CD4-positive, alpha-beta T cell treated with Interleukin-2 at 100 ng/mL for 4 hours (primary cell): Measurements from ENCODE around the gene ZNF507.

Source experiments
- DNase-seq: peaks from one replicate; pipeline ENCODE4 v3.0.0-alpha.2; 2020; ENCODE audit warnings: low spot score

The ZNF507 gene

DNA sequence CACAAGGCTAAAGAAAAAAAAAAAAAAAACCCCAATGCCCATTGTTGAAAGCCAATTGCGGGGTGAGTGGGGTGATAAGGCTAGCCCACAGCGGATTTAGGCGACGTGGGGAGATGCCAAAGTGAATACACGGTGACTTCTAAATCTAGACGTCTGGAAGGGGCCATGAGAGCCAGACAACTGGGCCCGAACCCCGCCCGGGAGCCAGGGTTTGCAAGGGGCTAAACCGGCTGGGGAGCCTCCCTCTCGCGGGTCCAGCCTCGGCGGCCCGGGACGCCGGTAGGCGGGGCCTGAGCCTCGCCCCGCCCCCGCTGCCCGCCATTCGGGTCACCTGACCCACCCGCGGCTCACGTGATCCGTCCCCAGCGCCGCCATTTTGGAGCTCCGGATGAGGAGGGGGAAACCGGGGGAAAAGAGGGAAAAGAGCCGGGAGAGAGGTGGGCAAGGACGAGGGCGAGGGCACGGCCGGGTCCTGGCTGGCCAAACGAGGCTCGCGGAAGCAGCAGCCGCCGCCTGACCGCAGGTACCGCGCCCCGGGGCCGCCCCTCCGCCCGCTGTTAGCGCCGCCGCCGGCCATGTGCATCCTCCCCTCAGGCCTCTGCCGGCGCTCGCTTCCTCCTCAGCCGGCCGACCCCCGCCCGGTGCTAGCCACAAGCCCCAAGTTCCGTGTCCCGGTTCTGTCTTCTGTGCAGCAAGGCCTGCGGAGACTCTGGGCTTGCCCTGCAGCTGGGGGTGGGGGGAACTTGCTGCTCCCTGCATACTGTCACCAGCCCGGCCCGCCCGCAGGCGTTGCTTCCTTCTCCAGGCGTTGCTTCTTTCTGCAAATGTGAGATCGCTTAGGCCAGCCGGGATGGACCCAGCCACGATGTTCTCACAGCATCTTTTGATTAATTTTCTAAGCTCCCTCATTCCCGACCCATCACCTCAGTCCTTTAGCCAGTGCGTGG lies at the start of gene ZNF507:
ZNF507 (plus strand) TSS at position 350 of the 947 bp plus-strand sequence. CDS start 7,221 bp downstream, outside the sequence.
- peak; percentile 75 for DNase-seq

DNA sequence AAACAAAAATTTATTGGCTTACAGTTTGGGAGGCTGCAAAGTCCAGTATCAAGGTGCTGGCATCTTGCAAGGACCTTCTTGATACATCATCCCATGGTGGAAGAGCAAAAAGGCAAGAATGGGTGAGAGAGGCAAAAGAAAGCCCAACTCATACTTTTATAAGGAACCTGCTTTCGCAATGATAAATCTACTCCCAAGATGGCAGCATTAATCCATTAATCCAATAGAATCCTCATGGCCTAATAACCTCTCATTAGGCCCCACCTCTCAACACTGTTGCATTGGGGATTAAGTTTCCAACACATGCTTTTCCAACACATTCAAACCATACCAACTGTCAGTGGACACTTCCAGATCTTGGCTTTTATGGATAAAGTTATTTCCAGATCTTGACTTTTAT lies 48.7 kb upstream of the ZNF507 start:
- no peak for DNase-seq

DNA sequence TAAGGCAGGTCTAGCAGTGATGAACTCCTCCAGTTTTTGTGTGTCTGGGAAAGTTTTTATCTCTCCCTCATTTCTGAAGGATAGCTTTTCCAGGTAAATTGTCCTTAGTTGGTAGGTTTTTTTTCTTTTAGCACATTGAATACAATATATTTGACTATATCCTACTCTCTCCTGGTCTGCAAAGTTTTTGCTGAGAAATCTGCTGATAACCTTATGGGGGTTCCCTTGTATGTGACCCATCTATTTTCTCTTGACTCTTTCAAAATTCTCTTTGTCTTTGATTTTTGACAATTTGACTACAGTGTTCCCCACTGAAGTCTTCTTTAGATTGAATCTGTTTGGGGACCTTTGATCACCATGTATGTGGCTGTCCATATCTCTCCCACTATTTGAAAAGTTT lies 42.6 kb upstream of the ZNF507 start:
- DNase-seq, result no peak

DNA sequence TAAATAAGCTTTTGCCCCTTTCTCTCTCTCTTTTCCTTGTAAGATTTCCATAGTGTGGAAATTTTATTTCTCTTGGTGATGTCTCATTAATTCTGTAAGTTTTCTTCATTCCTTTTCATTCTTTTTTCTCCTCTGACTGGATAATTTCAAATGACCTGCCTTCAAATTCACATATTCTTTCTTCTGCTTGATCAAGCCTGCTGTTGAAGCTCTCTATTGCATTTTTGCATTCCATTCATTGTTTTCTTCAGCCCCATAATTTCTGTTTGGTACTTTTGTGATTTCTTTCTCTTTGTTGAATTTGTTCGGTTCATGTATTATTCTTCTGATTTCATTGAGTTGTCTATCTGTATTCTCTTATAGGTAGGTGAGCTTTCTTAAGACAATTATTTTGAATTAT lies 42.2 kb upstream of the ZNF507 start:
- no peak for DNase-seq

DNA sequence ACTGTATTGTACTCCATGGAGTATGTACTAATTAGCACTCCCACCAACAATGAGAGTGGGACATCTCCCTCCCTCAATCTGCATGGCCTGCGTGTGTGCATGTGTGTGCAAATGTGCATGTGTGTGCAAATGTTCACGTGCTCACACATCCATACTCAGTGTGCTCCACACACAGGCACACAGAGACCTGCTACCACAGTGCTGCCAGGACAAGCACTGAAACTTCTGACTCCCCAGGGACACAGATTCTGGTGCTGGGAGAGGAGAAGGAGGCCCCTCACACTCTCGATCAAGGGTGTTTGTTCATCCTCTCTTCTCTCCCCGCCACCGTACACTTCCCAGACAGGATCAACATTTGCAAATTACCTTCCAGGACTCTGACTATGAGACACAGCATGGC lies 37.8 kb upstream of the ZNF507 start:
- DNase-seq, result no peak

DNA sequence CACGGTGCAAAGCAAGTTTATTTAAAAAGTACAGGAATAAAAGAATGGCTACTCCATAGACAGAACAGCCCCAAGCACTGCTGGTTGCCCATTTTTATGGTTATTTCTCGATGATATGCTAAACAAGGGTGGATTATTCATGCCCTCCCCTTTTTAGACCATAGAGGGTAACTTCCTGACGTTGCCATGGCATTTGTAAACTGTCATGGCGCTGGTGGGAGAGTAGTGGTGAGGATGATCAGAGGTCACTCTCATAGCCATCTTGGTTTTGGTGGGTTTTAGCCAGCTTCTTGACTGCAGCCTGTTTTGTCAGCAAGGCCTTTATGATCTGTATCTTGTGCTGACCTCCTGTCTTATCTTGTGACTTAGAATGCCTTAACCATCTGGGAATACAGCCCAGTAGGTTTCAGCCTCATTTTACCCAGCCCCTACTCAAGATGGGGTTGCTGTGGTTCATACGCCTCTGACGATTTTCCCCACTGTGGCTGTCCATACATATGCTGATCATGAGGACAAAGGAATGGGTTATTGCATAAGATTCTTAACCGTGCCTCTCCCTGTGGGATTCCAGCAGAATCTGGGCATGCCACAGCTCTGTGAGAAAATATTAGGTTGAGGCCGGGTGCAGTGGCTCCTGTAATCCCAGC lies 36.9 kb upstream of the ZNF507 start:
- DNase-seq, result no peak

DNA sequence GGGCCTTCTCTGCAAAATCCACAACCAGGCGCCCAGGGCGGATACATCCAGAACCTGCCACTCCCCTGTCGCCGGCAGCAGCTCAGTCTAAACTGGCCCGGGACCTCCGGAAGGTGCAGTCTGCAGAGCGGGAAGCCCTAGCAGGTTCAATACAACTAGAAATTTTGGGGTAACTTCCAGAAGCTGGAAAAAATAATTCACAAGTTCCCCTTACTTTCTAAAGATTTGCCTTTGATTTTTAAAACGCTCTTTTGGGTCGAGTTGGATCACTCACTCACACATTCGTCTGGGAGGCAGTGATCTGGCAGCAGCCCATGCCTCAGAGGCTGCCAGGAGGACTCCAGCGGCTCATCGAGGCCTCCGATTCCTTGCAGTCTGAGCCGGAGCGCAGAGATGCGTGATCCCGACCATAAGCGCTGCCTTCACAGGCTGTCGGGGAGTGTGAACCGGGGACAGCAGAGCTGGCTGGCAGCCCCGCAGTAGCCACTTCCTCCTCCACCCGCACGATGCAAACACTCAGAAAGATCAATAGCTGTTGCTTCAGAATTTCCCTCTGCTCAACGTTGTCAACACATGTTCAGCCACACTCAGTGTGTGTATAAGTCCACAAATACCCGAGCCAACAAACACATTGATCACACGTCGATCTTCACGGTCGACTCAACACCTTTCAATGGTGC lies 35.6 kb upstream of the ZNF507 start:
- DNase-seq, result no peak

DNA sequence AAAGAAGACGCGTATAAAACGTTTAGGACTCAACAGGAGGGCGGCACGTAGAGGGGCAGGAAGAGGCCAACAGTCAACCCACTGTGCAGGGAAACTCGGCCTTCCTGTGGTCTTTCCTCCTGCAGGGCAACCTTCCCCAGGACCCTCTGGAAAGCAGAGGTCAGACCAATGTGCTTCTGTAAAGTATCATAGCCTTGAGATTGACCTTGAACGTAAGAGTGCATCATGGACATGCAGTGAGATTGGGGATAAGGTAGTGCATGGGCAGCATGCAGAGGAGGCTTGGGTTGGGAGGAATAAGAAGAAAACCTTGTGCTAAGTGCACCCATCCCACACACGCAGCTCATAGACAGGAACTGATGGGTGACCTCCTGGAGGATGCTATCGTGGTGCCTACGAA lies 34.0 kb upstream of the ZNF507 start:
- no peak for DNase-seq

DNA sequence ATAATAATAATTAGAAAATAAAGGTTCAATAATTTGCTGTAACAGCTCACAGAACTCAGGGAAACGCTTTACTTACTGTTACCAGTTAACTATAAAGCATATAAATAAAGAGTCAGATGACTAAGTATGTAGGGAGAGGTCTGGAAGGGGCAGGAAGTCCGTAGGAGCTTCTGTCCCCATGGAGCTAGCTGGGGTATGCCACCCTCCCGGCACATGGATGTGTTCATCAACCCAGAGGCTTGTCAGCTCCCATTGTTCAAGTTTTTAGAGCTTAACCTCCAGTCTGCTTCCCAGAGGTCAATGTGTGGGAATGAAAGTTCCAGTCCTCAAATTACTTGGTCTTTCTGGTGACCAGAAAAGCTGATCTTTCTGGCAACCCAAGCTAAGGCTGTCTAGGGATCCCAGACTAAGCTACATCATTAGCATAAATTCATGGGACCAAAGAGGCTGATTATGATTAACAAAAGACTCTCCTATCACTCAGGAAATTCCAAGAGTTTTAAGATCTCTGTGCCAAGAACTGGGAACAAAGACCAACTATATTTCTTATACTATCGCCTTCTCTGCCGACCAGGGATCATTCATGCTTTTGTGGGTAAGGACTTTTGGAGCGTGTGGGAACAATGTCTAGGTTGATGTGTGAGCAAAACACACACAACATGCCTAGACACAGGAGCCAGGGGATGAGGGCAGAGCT lies 31.7 kb upstream of the ZNF507 start:
- no peak for DNase-seq

DNA sequence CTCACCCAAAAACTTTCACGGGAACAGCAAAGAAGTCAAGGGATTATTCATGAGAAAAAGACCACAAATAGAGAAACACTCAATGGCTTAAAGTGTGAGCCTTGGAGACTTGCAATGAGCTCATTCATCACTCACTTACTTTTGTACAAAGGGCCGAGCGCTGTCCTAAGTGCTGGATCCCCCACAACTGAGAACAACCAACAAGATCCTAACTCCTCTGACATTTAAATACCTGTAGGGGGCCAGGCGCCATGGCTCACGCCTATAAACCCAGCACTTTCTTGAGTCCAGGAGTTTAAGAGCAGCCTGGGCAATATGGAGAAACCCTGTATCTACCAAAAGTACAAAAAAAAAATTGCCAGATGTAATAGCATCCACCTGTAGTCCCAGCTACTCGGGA lies 29.4 kb upstream of the ZNF507 start:
- no peak for DNase-seq

DNA sequence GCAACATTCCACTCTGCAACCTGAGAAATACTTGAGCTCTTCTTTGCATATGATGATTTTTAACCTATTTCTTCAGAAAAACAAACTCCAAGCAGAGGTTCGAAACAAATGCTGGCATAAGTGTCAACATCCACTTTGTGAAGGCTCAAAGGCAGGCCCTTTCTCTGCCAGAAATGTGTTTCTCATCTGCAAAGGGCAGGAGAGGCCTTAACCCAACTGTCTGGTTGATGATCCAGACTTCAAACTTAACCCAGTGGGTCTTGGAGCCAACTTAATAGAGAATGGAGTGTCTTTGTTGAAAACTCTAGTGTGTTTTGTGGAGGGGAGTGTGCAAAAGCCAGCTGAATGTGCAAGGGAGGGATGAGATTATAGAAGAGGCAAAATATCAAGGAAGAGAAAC lies 28.3 kb upstream of the ZNF507 start:
- DNase-seq, result no peak

DNA sequence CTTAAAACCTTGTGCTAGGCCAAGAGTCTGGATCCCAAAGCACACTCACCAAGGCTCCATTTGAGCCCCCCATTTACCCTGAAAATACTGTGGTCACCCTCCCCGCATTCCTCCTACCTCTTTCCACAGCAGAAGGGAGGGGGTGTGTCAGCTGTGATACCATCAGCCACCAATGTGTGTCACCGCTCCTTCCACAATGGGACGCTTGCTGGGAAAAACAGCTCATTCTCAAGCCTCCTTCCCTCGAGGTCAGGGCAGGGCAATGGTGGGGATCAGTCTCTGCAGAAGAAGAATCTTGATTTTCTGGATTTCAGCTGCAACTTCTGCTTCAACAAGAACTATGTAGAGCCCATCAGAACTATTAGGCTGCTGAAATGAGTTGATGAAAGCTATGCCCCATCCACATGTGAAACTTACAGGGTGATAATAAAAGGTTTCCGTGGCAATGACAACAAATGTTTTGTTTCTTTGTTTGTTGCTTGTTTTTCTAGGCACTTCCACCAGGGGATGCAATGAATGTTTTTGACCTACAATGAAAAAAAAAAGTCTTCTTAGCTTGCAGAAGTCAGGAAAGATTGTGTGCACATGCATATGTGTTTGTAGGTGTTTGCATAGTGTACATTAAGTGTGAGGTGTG lies 26.4 kb upstream of the ZNF507 start:
- no peak for DNase-seq

DNA sequence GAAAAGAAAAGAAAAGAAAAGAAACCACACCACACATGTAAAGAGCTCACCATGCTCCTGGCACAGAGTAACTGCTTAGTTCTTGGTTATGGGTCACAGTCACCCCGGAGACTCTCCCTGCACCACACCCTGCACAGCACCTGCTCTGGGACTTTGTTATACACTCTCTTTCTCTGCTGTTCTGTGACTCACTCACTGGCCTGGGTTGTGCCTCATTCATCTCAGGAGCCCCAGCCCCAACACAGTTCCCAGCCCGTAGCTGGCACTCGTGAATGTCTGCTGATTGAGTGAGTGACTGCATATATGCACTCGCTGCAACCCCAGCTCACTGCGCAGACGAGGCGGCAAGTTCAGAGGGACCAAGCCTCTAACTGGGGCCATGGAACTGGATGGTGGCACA lies 22.9 kb upstream of the ZNF507 start:
- DNase-seq, result no peak

DNA sequence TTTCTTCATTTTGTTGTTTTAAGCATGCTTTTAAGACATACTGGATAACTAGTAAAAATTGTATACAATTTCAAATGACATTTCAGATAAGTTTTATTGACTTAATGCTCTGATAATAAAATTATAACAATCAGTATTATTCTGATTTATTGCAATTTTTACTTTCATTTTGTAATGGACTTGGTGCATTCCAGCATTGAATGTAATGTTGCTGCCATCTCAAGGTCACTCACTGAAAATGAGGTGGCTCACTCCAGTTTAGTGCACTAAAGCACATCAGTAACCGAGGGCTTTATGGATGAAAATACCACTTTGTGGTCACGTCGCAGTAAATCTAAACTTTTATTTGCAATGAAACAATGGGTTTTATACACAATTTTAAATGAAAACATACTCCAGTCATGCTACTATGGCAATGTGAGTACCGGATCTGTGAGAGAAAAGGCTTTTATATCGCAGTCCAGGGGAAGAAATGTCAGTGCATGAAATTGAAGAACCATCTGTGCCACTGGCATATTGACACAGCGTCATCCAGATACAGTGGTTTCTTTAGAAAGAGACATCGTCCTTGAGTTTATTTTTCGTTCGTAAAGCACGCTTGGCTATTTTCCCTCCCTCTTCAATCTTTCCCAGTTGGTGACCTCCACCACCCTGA lies 20.7 kb upstream of the ZNF507 start:
- no peak for DNase-seq

DNA sequence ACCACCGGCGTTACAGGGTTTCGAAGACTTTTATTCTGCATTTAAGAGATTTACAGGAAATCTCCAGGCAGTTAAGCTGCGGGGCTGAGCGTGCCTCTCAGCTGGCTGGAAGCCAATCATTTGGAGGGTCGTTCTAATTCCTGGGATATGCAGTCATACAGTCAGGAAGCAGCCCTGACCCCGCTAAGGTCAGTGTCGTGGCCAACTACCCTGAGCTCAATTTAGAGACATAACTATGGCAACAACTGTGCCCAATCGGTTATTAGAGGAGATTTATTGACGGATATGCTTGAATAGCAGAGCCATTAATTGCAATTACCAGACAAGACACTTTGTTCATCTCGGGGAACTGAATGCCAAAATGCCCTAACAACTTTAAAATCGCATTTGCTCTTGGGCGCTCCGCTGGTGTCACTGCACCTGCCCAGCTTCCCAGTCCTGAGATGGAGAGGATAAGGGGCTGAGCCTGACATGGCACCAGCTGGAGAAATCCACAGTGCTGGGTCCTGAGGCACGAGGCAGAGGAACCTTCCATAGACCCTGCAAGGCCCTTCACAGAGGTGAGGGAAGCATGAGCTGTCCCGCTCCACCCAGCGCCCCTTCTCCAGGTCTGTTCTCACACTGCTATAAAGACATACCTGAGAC lies 15.1 kb upstream of the ZNF507 start:
- no peak for DNase-seq

DNA sequence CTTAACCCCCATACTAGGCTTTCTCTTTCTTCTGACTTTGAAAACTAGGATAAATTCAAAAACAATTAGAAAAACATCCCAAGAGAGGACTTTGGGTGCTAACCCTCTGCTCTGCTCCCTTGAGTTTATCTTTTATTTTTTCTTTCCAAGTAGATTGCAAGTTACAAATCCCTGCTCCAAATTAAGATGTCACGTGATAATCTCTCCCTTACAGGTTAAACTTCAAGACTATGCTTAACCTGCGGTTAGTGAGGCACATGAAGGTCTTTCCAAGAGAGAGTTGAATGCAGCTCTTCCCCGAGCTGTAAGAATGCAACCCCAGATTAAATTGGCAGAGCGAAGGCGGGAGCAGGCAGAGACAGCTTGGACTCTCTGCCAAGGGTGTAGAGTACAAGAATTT lies 12.2 kb upstream of the ZNF507 start:
- DNase-seq, result no peak

DNA sequence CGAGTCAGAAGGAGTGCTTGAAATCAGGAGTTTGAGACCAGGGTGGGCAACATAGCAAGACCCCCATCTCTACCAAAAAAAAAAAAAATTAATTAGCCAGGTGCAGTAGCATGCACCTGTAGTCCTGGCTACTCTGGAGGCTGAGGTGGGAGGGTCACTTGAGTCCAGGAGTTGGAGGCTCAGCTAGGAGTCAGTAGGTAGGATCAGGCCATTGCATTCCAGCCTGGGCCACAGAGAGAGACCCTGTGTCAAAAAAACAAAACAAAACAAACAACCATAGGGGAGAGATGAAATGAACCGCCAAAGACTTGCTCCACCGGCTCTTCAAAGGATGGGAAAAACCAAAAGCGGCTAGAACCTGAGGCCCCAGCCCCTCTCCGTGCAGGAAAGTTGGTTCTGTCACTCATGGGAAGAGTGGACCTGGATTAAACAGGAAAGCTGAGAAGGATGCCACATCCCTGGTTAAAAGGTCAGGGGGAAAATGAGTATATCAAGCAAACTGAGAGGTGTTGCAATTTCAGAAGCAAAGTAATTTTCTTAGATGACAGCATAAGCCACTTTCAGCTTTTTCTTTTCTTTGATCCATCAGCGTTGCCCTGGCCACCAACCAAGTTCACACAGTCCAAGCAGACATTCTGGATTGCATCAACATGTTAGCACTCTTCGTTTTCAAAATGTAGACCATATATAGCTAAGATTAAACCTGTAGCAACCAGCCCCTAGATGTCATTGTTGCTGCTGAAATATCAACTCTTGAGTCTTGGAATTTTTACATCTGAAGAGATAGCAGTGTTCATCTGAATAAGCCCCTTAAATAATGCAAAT lies 8.9 kb upstream of the ZNF507 start:
- DNase-seq, result no peak

DNA sequence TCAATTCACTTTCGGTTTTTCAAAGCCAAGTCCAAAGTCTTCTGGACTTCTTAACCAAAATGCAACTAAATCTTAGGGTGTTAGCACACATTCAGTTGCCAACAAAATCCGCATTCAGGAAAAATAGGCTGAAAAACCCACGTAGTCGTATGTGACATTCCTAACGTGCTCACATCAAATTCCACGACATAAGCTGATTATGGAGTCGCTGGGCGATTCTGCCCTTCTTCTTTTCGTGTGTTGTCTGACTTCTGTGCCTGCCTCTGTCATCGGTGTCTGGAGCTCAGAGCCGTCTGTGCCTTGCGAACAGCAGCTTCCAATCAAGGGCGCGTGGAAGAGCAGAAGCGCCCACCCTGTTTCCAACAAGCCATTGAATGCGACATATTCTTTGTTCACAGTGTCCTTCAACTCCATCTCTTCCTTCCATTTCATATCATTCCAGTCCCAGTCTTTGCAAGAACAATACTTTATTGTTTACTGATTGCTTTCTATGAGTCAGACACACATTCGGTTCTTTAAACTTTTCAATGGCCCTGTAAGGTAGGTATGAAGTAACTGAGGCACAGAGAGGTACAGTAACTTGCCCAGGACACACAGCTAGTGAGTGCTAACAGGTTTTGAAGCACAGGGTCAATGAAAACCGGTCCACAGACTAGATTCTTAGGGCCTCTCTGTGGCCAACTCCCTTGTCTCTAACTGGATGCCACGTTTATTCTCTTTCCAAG lies 8.2 kb upstream of the ZNF507 start:
- no peak for DNase-seq

DNA sequence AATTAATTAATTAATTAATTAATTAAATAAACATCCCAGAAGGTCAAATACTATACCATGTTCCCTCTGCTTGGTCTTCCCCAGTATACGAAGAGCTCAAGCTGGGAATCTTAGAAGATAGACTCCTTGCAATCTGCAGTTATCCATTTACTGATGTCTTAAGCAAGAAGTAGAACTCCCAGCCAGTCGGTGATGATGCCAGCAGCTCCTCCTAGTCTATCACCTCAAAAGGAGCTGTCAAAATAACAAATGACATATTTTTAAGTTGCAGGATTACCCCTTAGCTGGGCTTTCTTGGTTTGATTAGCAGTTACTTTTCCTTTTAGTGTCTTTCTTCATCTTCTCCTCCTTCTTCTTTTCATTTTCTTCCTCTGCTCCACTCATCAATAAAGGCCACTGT lies 6.0 kb upstream of the ZNF507 start:
- DNase-seq, result no peak
